Measurements from ENCODE around the gene NDUFA3.

- TF ChIP-seq, protein P1, sequence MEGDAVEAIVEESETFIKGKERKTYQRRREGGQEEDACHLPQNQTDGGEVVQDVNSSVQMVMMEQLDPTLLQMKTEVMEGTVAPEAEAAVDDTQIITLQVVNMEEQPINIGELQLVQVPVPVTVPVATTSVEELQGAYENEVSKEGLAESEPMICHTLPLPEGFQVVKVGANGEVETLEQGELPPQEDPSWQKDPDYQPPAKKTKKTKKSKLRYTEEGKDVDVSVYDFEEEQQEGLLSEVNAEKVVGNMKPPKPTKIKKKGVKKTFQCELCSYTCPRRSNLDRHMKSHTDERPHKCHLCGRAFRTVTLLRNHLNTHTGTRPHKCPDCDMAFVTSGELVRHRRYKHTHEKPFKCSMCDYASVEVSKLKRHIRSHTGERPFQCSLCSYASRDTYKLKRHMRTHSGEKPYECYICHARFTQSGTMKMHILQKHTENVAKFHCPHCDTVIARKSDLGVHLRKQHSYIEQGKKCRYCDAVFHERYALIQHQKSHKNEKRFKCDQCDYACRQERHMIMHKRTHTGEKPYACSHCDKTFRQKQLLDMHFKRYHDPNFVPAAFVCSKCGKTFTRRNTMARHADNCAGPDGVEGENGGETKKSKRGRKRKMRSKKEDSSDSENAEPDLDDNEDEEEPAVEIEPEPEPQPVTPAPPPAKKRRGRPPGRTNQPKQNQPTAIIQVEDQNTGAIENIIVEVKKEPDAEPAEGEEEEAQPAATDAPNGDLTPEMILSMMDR (conservative IDR thresholded peaks at IDR 0.05; ENCODE audit: low read length) = no peak
- no peak for TF ChIP-seq EZH2phosphoT487 (IDR thresholded peaks at IDR 0.05; ENCODE audit: borderline replicate concordance, low read depth, low read length)
Observed at GRCh38 chr19:54114340-54115108, 11.9 kb downstream of the NDUFA3 start.

Measured in OCI-LY7 (cell line).